Raji (cell line): ENCODE measurements around the gene COL18A1.

Experiments
- POLR2A ChIP-seq: IDR thresholded peaks from 2 replicates; pipeline ENCODE4 v1.6.1; 2011; ENCODE audit warnings: low read depth, low read length, control low read depth; ENCODE audit not compliant: insufficient read depth

COL18A1 gene

GRCh38 chr21:45412909-45413611 is 8.1 kb downstream of the COL18A1 start:
- TF ChIP-seq POLR2A, result no peak

- no peak for TF ChIP-seq POLR2A
These were observed 9.0 kb downstream of the COL18A1 start for GRCh38 chr21:45413922-45414321.

GRCh38 chr21:45414396-45415187 is 9.6 kb downstream of the COL18A1 start:
- no peak for TF ChIP-seq POLR2A

- TF ChIP-seq POLR2A, result no peak
These were observed 10.4 kb downstream of the COL18A1 start for GRCh38 chr21:45415188-45415942.

GRCh38 chr21:45415943-45416611 is 11.1 kb downstream of the COL18A1 start:
- no peak for TF ChIP-seq POLR2A

GRCh38 chr21:45416620-45417019 is 11.7 kb downstream of the COL18A1 start:
- TF ChIP-seq POLR2A, result no peak

- TF ChIP-seq POLR2A, result no peak
These were observed 12.4 kb downstream of the COL18A1 start for GRCh38 chr21:45417256-45417950.

GRCh38 chr21:45417951-45418300 is 13.0 kb downstream of the COL18A1 start:
- TF ChIP-seq POLR2A, result no peak

GRCh38 chr21:45418301-45419071 is 13.5 kb downstream of the COL18A1 start:
- TF ChIP-seq POLR2A, result no peak

GRCh38 chr21:45419162-45419561 is 14.2 kb downstream of the COL18A1 start:
- no peak for TF ChIP-seq POLR2A

GRCh38 chr21:45420061-45421041 is 15.4 kb downstream of the COL18A1 start:
- TF ChIP-seq POLR2A, result no peak

GRCh38 chr21:45421071-45421845 is 16.3 kb downstream of the COL18A1 start:
- TF ChIP-seq POLR2A, result no peak
